HCT116 (cell line): ENCODE data around the gene DENND1A. TPM values are rescaled to one million over a fixed set of nuclear protein-coding genes. Genes with fewer than 3 reads are reported as not detected.

Source experiments
- ATAC-seq: fragments of 200-7000 bp; cut with Tn5 transposase; 2 replicates; pipeline ENCODE4 v1.9.1; 2020; ENCODE audit warnings: mild to moderate bottlenecking, moderate library complexity
- BruUV-seq: library from RNA; stranded (reverse); fragments of 400-500 nt; replicated peaks from 2 replicates; lab custom pipeline; 2021; lab: Mats Ljungman, UMichigan
- CTCF ChIA-PET: fragments of 300-600 bp; sonication (Branson Sonifier 250); formaldehyde crosslinking; loops from one replicate; lab custom pipeline; 2021; ENCODE audit warnings: antibody characterized with exemption; lab: Charles Lee
- POLR2A ChIA-PET: fragments of 300-600, 350-600 bp; sonication (Branson Sonifier 250); formaldehyde crosslinking; loops from one replicate; lab custom pipeline; 2021; ENCODE audit warnings: antibody characterized with exemption; lab: Charles Lee
- RAD21 ChIA-PET, 2 experiments: fragments of 300-600 bp; sonication (Branson Sonifier 250); formaldehyde crosslinking; loops; one replicate each; lab custom pipeline; 2023; ENCODE audit warnings: low total read pairs in 2 of 2; ENCODE audit not compliant: uncharacterized antibody in 2 of 2, unreplicated experiment in 2 of 2, low non-redundant PET in 1 of 2; lab: Charles Lee
- DNase-seq: peaks from one replicate; pipeline ENCODE4 v3.0.0-alpha.2; 2010; ENCODE audit warnings: low read depth, low spot score
- H2AFZ ChIP-seq: fragments of 200-600 bp; shearing (Covaris generic), sonication (generic); 2 replicates; pipeline ENCODE4 v1.6.1; 2017; ENCODE audit warnings: low read depth, mixed run types, mixed read lengths, antibody characterized with exemption, low read length; ENCODE audit not compliant: poor library complexity, severe bottlenecking
- H3K27ac ChIP-seq: 2 replicates; pipeline ENCODE4 v1.5.1; 2012; ENCODE audit warnings: low read depth, low read length
- H3K27me3 ChIP-seq: fragments of 200-600 bp; sonication (generic); 2 replicates; pipeline ENCODE4 v1.6.1; 2016; ENCODE audit warnings: mixed run types, low read length, mixed read lengths; ENCODE audit not compliant: insufficient read depth
- H3K36me3 ChIP-seq, 2 experiments: fragments of 200-500 bp in 1 of 2; fragments of 200-600 bp in 1 of 2; sonication (Bioruptor generic) in 1 of 2; sonication (generic) in 1 of 2; 2 replicates each; pipeline versions ENCODE4 v1.5.1 to v1.6.1; 2014 to 2016; ENCODE audit warnings: low read length in 2 of 2, inconsistent platforms in 1 of 2, mixed read lengths in 1 of 2, mixed run types in 1 of 2; ENCODE audit not compliant: insufficient read depth in 2 of 2, control insufficient read depth in 1 of 2
- H3K4me1 ChIP-seq, 2 experiments: fragments of 200-600 bp in 1 of 2; sonication (generic) in 1 of 2; 2 replicates each; pipeline versions ENCODE4 v1.5.1 to v1.6.1; 2012 to 2017; ENCODE audit warnings: low read length in 2 of 2, inconsistent platforms in 1 of 2, mild to moderate bottlenecking in 1 of 2, mixed read lengths in 1 of 2, mixed run types in 1 of 2, moderate library complexity in 1 of 2; ENCODE audit not compliant: insufficient read depth in 2 of 2, control insufficient read depth in 1 of 2
- H3K4me2 ChIP-seq: fragments of 200-600 bp; sonication (generic); 2 replicates; pipeline ENCODE4 v1.6.1; 2017; ENCODE audit warnings: mixed run types, low read length, mixed read lengths
- H3K4me3 ChIP-seq, 2 experiments: fragments of 200-600 bp in 1 of 2; sonication (generic) in 1 of 2; replicated peaks in 1 of 2; 2 replicates each; pipeline ENCODE4 v1.5.1; 2011 to 2016; ENCODE audit warnings: low read length in 2 of 2, control low read depth in 1 of 2, low read depth in 1 of 2, mild to moderate bottlenecking in 1 of 2, mixed read lengths in 1 of 2, mixed run types in 1 of 2
- H3K79me2 ChIP-seq: fragments of 200-600 bp; sonication (generic); 2 replicates; pipeline ENCODE4 v1.6.1; 2017; ENCODE audit warnings: mild to moderate bottlenecking, mixed run types, low read length, moderate library complexity, mixed read lengths; ENCODE audit not compliant: insufficient read depth
- H3K9ac ChIP-seq: fragments of 200-600 bp; sonication (generic); 2 replicates; pipeline ENCODE4 v1.6.1; 2016; ENCODE audit warnings: low read length, mixed read lengths
- H3K9me2 ChIP-seq: fragments of 200-600 bp; sonication (generic), shearing (Covaris generic); 2 replicates; pipeline ENCODE4 v1.6.1; 2017; ENCODE audit warnings: mixed run types, mild to moderate bottlenecking, moderate library complexity; ENCODE audit not compliant: insufficient read depth
- H3K9me3 ChIP-seq, 2 experiments: fragments of 200-500 bp in 1 of 2; fragments of 200-600 bp in 1 of 2; sonication (Bioruptor generic) in 1 of 2; sonication (generic) in 1 of 2; 2 replicates each; pipeline ENCODE4 v1.6.1; 2014 to 2017; ENCODE audit warnings: low read length in 2 of 2, mixed read lengths in 2 of 2, inconsistent platforms in 1 of 2, low read depth in 1 of 2, mild to moderate bottlenecking in 1 of 2, mixed run types in 1 of 2, moderate library complexity in 1 of 2; ENCODE audit not compliant: control insufficient read depth in 1 of 2, insufficient read depth in 1 of 2
- H4K20me1 ChIP-seq: fragments of 200-600 bp; sonication (generic), shearing (Covaris generic); 2 replicates; pipeline ENCODE4 v1.6.1; 2017; ENCODE audit warnings: mixed run types, mild to moderate bottlenecking, moderate library complexity; ENCODE audit not compliant: insufficient read depth
- CTCF ChIP-seq, 3 experiments: fragments of 200-600 bp in 1 of 3; sonication (generic) in 1 of 3; IDR thresholded peaks in 2 of 3; conservative IDR thresholded peaks in 1 of 3; 2 replicates each; pipeline ENCODE4 v1.5.1; 2012 to 2017; ENCODE audit warnings: low read depth in 2 of 3, low read length in 2 of 3, antibody characterized with exemption in 1 of 3, borderline replicate concordance in 1 of 3, control low read depth in 1 of 3, mild to moderate bottlenecking in 1 of 3, mixed read lengths in 1 of 3, mixed run types in 1 of 3, moderate library complexity in 1 of 3; ENCODE audit not compliant: insufficient read depth in 1 of 3
- EGR1 ChIP-seq: IDR thresholded peaks from 2 replicates; pipeline ENCODE4 v1.6.1; 2012; ENCODE audit warnings: low read depth
- ELF1 ChIP-seq: IDR thresholded peaks from 2 replicates; pipeline ENCODE4 v1.6.1; 2012; ENCODE audit warnings: low read depth, borderline replicate concordance
- EZH2 ChIP-seq: fragments of 200-600 bp; sonication (generic); IDR thresholded peaks from 2 replicates; pipeline ENCODE4 v1.6.1; 2017; ENCODE audit warnings: antibody characterized with exemption, mixed run types
- POLR2A ChIP-seq: IDR thresholded peaks from 2 replicates; pipeline ENCODE4 v1.7.0; 2011; ENCODE audit warnings: borderline replicate concordance; ENCODE audit not compliant: insufficient read depth, insufficient read length; ENCODE audit errors: extremely low read depth
- SRF ChIP-seq: IDR thresholded peaks from 2 replicates; pipeline ENCODE4 v1.6.1; 2012; ENCODE audit warnings: low read depth
- ZBTB33 ChIP-seq: IDR thresholded peaks from 2 replicates; pipeline ENCODE4 v1.6.1; 2011; ENCODE audit warnings: mild to moderate bottlenecking, low read length, moderate library complexity; ENCODE audit not compliant: insufficient replicate concordance; ENCODE audit errors: extremely low read depth
- ZFX ChIP-seq: fragments of 450-650 bp; IDR thresholded peaks from 2 replicates; pipeline ENCODE4 v1.6.1; 2017
- intact Hi-C: fragments of 100-400 bp; cut with micrococcal nuclease; formaldehyde crosslinking; loops from 2 replicates; pipeline ENCODE4 v1.10.0; 2022
- total RNA-seq: library from RNA; stranded (reverse); gene quantifications from one replicate; pipeline ENCODE4 v1.2.1, GENCODE V29; 2021; ENCODE audit not compliant: unreplicated experiment

DENND1A gene
- total RNA-seq, 1 experiment from 2014 or later = 33.0 TPM

GRCh38 chr9:123514766-123515165, 415.2 kb downstream of the DENND1A start (continued):
- no peak for TF ChIP-seq ZBTB33
- no peak for TF ChIP-seq CTCF (IDR thresholded peaks at IDR 0.05 in 2 of 3, conservative IDR thresholded peaks at IDR 0.05 in 1 of 3; ENCODE audit: borderline replicate concordance in 1 of 3, insufficient read depth in 1 of 3, low read depth in 2 of 3, low read length in 2 of 3)
- TF ChIP-seq SRF = no peak
- no peak for TF ChIP-seq EGR1
- no peak for TF ChIP-seq ELF1
- no peak for TF ChIP-seq ZFX
- TF ChIP-seq POLR2A = no peak

- no peaks in the 10 kb centered on the region for H3K27me3 ChIP-seq
- no peak overlapping the region for H3K27ac ChIP-seq
- H3K36me3 ChIP-seq = no peaks in the 10 kb centered on the region
- ATAC-seq = no peak
- H3K4me3 ChIP-seq = no peak overlapping the region
- no peak for DNase-seq
- H4K20me1 ChIP-seq = no peaks in the 10 kb centered on the region
- TF ChIP-seq ELF1 (no peak), EZH2 (no peak)
- intact Hi-C loops = no loop called here
- no peak overlapping the region for H3K4me2 ChIP-seq
- POLR2A ChIA-PET = no interaction called here
- H3K9me3 ChIP-seq = no peaks in the 10 kb centered on the region
- peaks cover 0 to 6% of the 10 kb centered on the region in 2 experiments; a peak in 1 of 4 replicates for H3K4me1 ChIP-seq
- CTCF ChIA-PET = no interaction called here
- RAD21 ChIA-PET = no interaction called here
- BruUV-seq = no TSS peak
- no peak overlapping the region for H3K9ac ChIP-seq
- H3K79me2 ChIP-seq = no peaks in the 10 kb centered on the region
- H2AFZ ChIP-seq = no peak overlapping the region
- no peaks in the 10 kb centered on the region for H3K9me2 ChIP-seq
Measured at GRCh38 chr9:123513554-123513953, 416.4 kb downstream of the DENND1A start.
